OCI-LY1 (cell line): ENCODE data around the gene CCL11.

Experiments
- H2AFZ ChIP-seq: fragments of 200-600 bp; sonication (generic), shearing (Covaris generic); 2 replicates; pipeline ENCODE4 v1.6.0; 2014; ENCODE audit warnings: antibody characterized with exemption, mild to moderate bottlenecking, low read length
- H3F3A ChIP-seq: fragments of 200-600 bp; sonication (generic), shearing (Covaris generic); 2 replicates; pipeline ENCODE4 v1.6.0; 2014; ENCODE audit warnings: mild to moderate bottlenecking, antibody characterized with exemption, low read length, moderate library complexity; ENCODE audit not compliant: insufficient read depth
- H3K27ac ChIP-seq: fragments of 200-600 bp; sonication (generic); 2 replicates; pipeline ENCODE4 v1.5.1; 2014; ENCODE audit warnings: low read length, mixed run types, mild to moderate bottlenecking, low read depth; ENCODE audit not compliant: poor library complexity, severe bottlenecking
- H3K27me3 ChIP-seq: fragments of 200-600 bp; sonication (generic); 2 replicates; pipeline ENCODE4 v1.6.0; 2014; ENCODE audit warnings: antibody characterized with exemption, mild to moderate bottlenecking, low read length, moderate library complexity; ENCODE audit not compliant: insufficient read depth
- H3K36me3 ChIP-seq: fragments of 200-600 bp; sonication (generic); 2 replicates; pipeline ENCODE4 v1.6.1; 2014; ENCODE audit warnings: mild to moderate bottlenecking, antibody characterized with exemption, low read length, moderate library complexity, mixed read lengths; ENCODE audit not compliant: insufficient read depth
- H3K4me1 ChIP-seq: fragments of 200-600 bp; sonication (generic); 2 replicates; pipeline ENCODE4 v1.5.1; 2014; ENCODE audit warnings: mild to moderate bottlenecking, low read length, moderate library complexity; ENCODE audit not compliant: insufficient read depth, severe bottlenecking
- H3K4me2 ChIP-seq: fragments of 200-600 bp; sonication (generic), shearing (Covaris generic); 2 replicates; pipeline ENCODE4 v1.6.1; 2014; ENCODE audit warnings: low read length
- H3K4me3 ChIP-seq: fragments of 200-600 bp; sonication (generic); 2 replicates; pipeline ENCODE4 v1.5.1; 2014; ENCODE audit warnings: low read length, low read depth, mild to moderate bottlenecking, mixed read lengths; ENCODE audit not compliant: poor library complexity, severe bottlenecking
- H3K79me2 ChIP-seq: fragments of 200-600 bp; shearing (Covaris generic); 2 replicates; pipeline ENCODE4 v1.6.1; 2016; ENCODE audit warnings: mixed run types, low read length, mixed read lengths; ENCODE audit not compliant: insufficient read depth
- H3K9ac ChIP-seq: fragments of 200-600 bp; sonication (generic), shearing (Covaris generic); 2 replicates; pipeline ENCODE4 v1.6.1; 2014; ENCODE audit warnings: mild to moderate bottlenecking, low read length, mixed read lengths
- H3K9me2 ChIP-seq: fragments of 200-600 bp; sonication (generic), shearing (Covaris generic); 2 replicates; pipeline ENCODE4 v1.6.1; 2014; ENCODE audit warnings: low read depth, mild to moderate bottlenecking, low read length, mixed read lengths
- H3K9me3 ChIP-seq: fragments of 200-600 bp; shearing (Covaris generic); 2 replicates; pipeline ENCODE4 v1.6.1; 2014; ENCODE audit warnings: low read length, mixed read lengths
- H4K20me1 ChIP-seq: fragments of 200-600 bp; sonication (generic), shearing (Covaris generic); 2 replicates; pipeline ENCODE4 v1.6.0; 2016; ENCODE audit warnings: mild to moderate bottlenecking, low read length; ENCODE audit not compliant: insufficient read depth
- EZH2 ChIP-seq: fragments of 200-600 bp; sonication (generic), shearing (Covaris generic); IDR thresholded peaks from 2 replicates; pipeline ENCODE4 v1.8.0; 2017; ENCODE audit warnings: borderline replicate concordance, mixed run types, mild to moderate bottlenecking, antibody characterized with exemption, low read length, moderate library complexity, mixed read lengths
- TF ChIP-seq, protein P1 (sequence below): fragments of 200-600 bp; sonication (generic), shearing (Covaris generic); IDR thresholded peaks from 2 replicates; pipeline ENCODE4 v1.5.1; 2017; ENCODE audit warnings: mild to moderate bottlenecking, antibody characterized with exemption, low read length, moderate library complexity, mixed read lengths

CCL11 gene

DNA sequence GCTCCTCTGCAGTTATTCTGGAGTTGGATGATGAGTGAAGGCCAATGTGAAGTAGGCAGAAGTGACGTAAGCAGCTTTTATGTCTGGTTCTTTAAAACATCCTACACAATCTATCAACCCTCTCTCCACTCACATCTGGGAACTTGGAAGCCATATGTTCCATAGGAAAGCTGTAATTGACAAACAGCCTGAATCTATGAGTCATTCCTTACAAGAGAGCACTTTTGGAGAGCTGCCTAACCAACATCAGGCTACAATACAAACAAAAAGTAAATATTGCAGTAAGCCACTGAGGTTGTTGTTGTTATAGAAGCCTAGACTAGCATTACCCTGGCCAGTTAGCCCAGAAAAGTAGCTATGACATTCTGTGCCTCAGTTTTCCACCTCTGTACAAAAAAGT is 9.7 kb upstream of the CCL11 start:
- Histone ChIP-seq H2AFZ (no peak overlapping the region), H3K4me1 (no peaks in the 10 kb centered on the region), H3K27ac (no peak overlapping the region), H3K4me2 (no peak overlapping the region), H3K79me2 (no peaks in the 10 kb centered on the region), H3K9ac (no peak overlapping the region), H3K9me2 (no peaks in the 10 kb centered on the region), H3K36me3 (no peaks in the 10 kb centered on the region), H3K4me3 (no peak overlapping the region), H3K27me3 (no peaks in the 10 kb centered on the region), H4K20me1 (no peaks in the 10 kb centered on the region), H3F3A (no peaks in the 10 kb centered on the region), H3K9me3 (no peaks in the 10 kb centered on the region)
- no peak for TF ChIP-seq EZH2
- TF ChIP-seq, protein P1, sequence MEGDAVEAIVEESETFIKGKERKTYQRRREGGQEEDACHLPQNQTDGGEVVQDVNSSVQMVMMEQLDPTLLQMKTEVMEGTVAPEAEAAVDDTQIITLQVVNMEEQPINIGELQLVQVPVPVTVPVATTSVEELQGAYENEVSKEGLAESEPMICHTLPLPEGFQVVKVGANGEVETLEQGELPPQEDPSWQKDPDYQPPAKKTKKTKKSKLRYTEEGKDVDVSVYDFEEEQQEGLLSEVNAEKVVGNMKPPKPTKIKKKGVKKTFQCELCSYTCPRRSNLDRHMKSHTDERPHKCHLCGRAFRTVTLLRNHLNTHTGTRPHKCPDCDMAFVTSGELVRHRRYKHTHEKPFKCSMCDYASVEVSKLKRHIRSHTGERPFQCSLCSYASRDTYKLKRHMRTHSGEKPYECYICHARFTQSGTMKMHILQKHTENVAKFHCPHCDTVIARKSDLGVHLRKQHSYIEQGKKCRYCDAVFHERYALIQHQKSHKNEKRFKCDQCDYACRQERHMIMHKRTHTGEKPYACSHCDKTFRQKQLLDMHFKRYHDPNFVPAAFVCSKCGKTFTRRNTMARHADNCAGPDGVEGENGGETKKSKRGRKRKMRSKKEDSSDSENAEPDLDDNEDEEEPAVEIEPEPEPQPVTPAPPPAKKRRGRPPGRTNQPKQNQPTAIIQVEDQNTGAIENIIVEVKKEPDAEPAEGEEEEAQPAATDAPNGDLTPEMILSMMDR = no peak

DNA sequence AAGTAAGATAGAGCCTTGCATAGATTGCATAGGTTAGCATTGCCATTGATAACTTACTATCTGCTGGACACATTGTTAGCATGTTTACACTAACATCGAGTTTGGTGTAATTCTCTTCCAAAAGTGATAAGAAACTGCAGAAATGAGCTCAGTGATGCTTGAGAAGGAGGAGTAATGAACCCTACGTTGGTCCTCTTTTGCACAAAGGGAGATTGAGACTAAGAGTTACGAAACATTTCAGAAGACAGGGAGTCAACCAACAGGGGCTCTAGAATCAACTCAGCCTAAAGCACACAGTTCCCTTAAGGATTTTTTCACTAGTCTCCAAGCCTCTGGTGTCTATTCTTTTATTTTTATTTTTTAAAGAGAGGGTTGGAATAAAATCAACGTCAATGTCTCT is 8.7 kb upstream of the CCL11 start:
- TF ChIP-seq EZH2 = no peak
- TF ChIP-seq, protein P1 = no peak
- Histone ChIP-seq H3F3A (no peaks in the 10 kb centered on the region), H3K4me2 (no peak overlapping the region), H3K4me3 (no peak overlapping the region), H3K27ac (no peak overlapping the region), H3K9ac (no peak overlapping the region), H2AFZ (no peak overlapping the region), H3K79me2 (no peaks in the 10 kb centered on the region), H3K27me3 (no peaks in the 10 kb centered on the region), H3K9me2 (no peaks in the 10 kb centered on the region), H4K20me1 (no peaks in the 10 kb centered on the region), H3K4me1 (no peaks in the 10 kb centered on the region), H3K36me3 (no peaks in the 10 kb centered on the region), H3K9me3 (no peaks in the 10 kb centered on the region)

DNA sequence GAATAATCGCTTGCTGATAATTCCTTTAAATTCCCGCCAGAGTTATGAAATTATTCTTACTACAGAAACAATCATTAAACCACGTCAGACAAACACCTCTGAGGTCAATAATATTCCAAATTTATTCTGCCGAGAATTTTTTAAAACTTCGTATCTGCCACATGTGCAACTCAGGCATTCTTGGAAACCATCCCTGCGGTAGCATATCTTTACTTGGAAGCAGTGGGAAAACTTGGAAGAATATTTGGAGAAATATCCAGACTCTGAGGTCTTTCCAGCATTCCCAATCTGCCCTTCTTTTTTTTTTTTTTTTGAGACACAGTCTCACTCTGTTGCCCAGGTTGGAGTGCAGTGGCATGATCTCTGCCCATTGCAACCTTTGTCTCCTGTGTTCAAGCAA is 2.0 kb upstream of the CCL11 start:
- Histone ChIP-seq H3K4me3 (no peak overlapping the region), H3K4me1 (no peaks in the 10 kb centered on the region)
- TF ChIP-seq, protein P1 = no peak
- TF ChIP-seq EZH2 = no peak

More for the DNA sequence above, 2.0 kb upstream of the CCL11 start:
- Histone ChIP-seq H3F3A (no peaks in the 10 kb centered on the region), H3K9me3 (no peaks in the 10 kb centered on the region), H3K36me3 (no peaks in the 10 kb centered on the region), H3K79me2 (no peaks in the 10 kb centered on the region), H3K9ac (no peak overlapping the region), H3K9me2 (no peaks in the 10 kb centered on the region), H3K27me3 (no peaks in the 10 kb centered on the region), H3K4me2 (no peak overlapping the region), H2AFZ (no peak overlapping the region), H4K20me1 (no peaks in the 10 kb centered on the region), H3K27ac (no peak overlapping the region)
